ENCODE data around the gene PPT1. TPM values are rescaled to one million over a fixed set of nuclear protein-coding genes. Genes with fewer than 3 reads are reported as not detected.

Gene PPT1
- total and polyA plus RNA-seq, 2 of the 4 experiments (the other 2 are of a cell fraction): 22.7 to 55.4 TPM

GRCh38 chr1:40041466-40041838 lies 55.6 kb downstream of the PPT1 start:
- H3K36me3 ChIP-seq (ENCODE audit: control insufficient read depth, insufficient read depth, low read length): peaks cover 6% of the 10 kb centered on the region
- H4K20me1 ChIP-seq (ENCODE audit: insufficient read depth, low read length): peaks cover 55% of the 10 kb centered on the region
- peaks cover 8% of the 10 kb centered on the region for H3K4me1 ChIP-seq (ENCODE audit: control insufficient read depth, insufficient read depth, low read length)
- ATAC-seq (ENCODE audit: low read depth) (no peak), DNase-seq (no peak)
- dilution Hi-C loops (cut with HindIII; ENCODE audit: low sequenced_read_pairs, unreplicated experiment): no loop called here
- H2BK20ac ChIP-seq (ENCODE audit: low read depth, low read length): no peak overlapping the region
- peak overlapping the region; percentile 80 for H3K23ac ChIP-seq (ENCODE audit: low read depth, low read length)
- peak overlapping the region; percentile 86 for H2BK5ac ChIP-seq (ENCODE audit: low read depth, low read length, poor library complexity, severe bottlenecking)
- H2BK120ac ChIP-seq (ENCODE audit: low read depth, low read length): 0 out of 2 replicates have a peak overlapping the region, but pooled peaks have one; percentile 11
- peaks cover 13% of the 10 kb centered on the region for H3K9me1 ChIP-seq (ENCODE audit: insufficient read depth, low read length)
- H4K91ac ChIP-seq (ENCODE audit: insufficient read depth, low read depth, low read length): peak overlapping the region; percentile 78; the same call in 1 of the 2 replicates
- peak overlapping the region; percentile 89 for H3K27ac ChIP-seq (ENCODE audit: insufficient read depth, low read length)
- H3K9me3 ChIP-seq (ENCODE audit: control insufficient read depth, insufficient read depth, low read length): no peaks in the 10 kb centered on the region
- peak overlapping the region; percentile 82 for H3K4ac ChIP-seq (ENCODE audit: low read depth, low read length)
- TF ChIP-seq NFE2L2 (IDR thresholded peaks at IDR 0.05; ENCODE audit: low read depth, low read length) (no peak), BHLHE40 (IDR thresholded peaks at IDR 0.05; ENCODE audit: low read depth, low read length) (no peak), MAZ (IDR thresholded peaks at IDR 0.05; ENCODE audit: borderline replicate concordance, low read depth, low read length) (no peak), CHD1 (IDR thresholded peaks at IDR 0.05; ENCODE audit: low read depth, low read length) (no peak), FOS (IDR thresholded peaks at IDR 0.05; ENCODE audit: low read depth, low read length) (no peak), USF2 (IDR thresholded peaks at IDR 0.05; ENCODE audit: low read depth, low read length) (no peak), POLR2A (IDR thresholded peaks at IDR 0.05; ENCODE audit: low read depth, low read length) (no peak), ELK1 (IDR thresholded peaks at IDR 0.05; ENCODE audit: borderline replicate concordance, low read depth, low read length) (no peak), MXI1 (IDR thresholded peaks at IDR 0.05; ENCODE audit: borderline replicate concordance, low read depth, low read length) (no peak)
- peak overlapping the region; percentile 80 for H3K4me3 ChIP-seq (ENCODE audit: insufficient read depth, low read depth, low read length)
- H3K4me2 ChIP-seq (ENCODE audit: low read depth, low read length): peak overlapping the region; percentile 96
- in situ Hi-C loops (cut with MboI; ENCODE audit: low sequenced_read_pairs): no loop called here
- POLR2A ChIA-PET (ENCODE audit: unreplicated experiment): no interaction called here
- H3K18ac ChIP-seq (ENCODE audit: low read depth, low read length): no peak overlapping the region
- intact Hi-C loops (cut with micrococcal nuclease): no loop called here
- H3K14ac ChIP-seq (replicated peaks; ENCODE audit: low read depth, low read length): peak overlapping the region; percentile 97
- no peaks in the 10 kb centered on the region for H3K27me3 ChIP-seq (ENCODE audit: control insufficient read depth, insufficient read depth, low read length)
- peak overlapping the region; percentile 98 for H2AK9ac ChIP-seq (replicated peaks; ENCODE audit: low read depth, low read length, poor library complexity)
- peaks cover 0 to 23% of the 10 kb centered on the region in 2 experiments; a peak in 2 of 4 replicates for H3K79me1 ChIP-seq (ENCODE audit: low read depth in 1 of 2, low read length in 2 of 2)
- WGBS, 2 experiments (ENCODE audit: extremely low coverage in 2 of 2, insufficient read length in 1 of 2): 0% methylated on average over 2 of the region's 5 CpGs; no CpG with 5 or more reads in 1 of the 2 experiments
- no peak overlapping the region for H4K5ac ChIP-seq (ENCODE audit: low read depth, low read length)
- H4K8ac ChIP-seq (ENCODE audit: low read depth in 2 of 2, low read length in 2 of 2): peak overlapping the region; percentile 84 to 99
- H2AK5ac ChIP-seq (ENCODE audit: low read depth, low read length): peak overlapping the region; percentile 96
- no peak overlapping the region; the same call in 1 of the 3 replicates for H2BK15ac ChIP-seq (ENCODE audit: low read depth, low read length)
- peak overlapping the region; percentile 84; the same call in 1 of the 2 replicates for H3K56ac ChIP-seq (ENCODE audit: extremely low read depth, insufficient read depth, low read length)
- no peak overlapping the region for H2AFZ ChIP-seq (replicated peaks; ENCODE audit: low read length, poor library complexity)
- CTCF ChIA-PET: no interaction called here
- peak overlapping the region; percentile 98 for H3K9ac ChIP-seq (ENCODE audit: low read depth, low read length)
- no TSS peak for BruUV-seq (replicated peaks)
